ENCODE data around the gene SRP72. TPM values are rescaled to one million over a fixed set of nuclear protein-coding genes. Genes with fewer than 3 reads are reported as not detected.
A peak's percentile ranks its signal among the peaks of the same experiment; 100 is the strongest.

SRP72 gene
- total RNA-seq, 1 experiment from 2014 or later = 138 TPM

DNA sequence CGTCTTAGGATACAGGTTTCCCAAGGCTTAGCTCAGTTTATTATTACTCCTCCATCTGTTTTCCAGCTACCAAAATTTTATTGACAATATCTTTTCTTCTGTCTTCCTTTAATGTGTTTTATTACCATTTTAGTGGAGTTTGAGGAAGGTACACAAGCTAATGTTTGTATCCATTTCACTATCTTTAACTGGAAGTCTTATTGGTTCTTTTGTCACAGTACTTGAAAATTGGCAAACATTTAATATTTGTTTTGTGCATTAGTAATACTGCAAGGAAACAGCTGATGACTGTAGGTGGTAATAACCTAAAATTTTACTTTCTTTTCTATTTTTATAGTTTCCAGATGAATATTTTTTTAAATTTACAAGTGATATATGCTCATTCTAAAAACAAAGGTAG is 28.8 kb downstream of the SRP72 start:
- Mint-ChIP-seq H3K27ac (no peak overlapping the region), H3K27me3 (ENCODE audit: low read depth) (no peaks in the 10 kb centered on the region), H3K9me3 (no peaks in the 10 kb centered on the region), H3K4me3 (no peak overlapping the region), H3K4me1 (no peaks in the 10 kb centered on the region), H3K36me3 (peaks cover 66% of the 10 kb centered on the region)
- no peak for ATAC-seq
- ChIA-PET POLR2A (no interaction called here), CTCF (no interaction called here)
- TF ChIP-seq ESRRA (CRISPR knock-in tag; IDR thresholded peaks at IDR 0.05; ENCODE audit: borderline replicate concordance) = no peak
- no peak for TF ChIP-seq NFE2L1 (CRISPR knock-in tag; IDR thresholded peaks at IDR 0.05)
- TF ChIP-seq AR (CRISPR knock-in tag; IDR thresholded peaks at IDR 0.05) = no peak
- TF ChIP-seq SOX15 (CRISPR knock-in tag; IDR thresholded peaks at IDR 0.05) = no peak
- TF ChIP-seq ZNF281 (CRISPR knock-in tag; IDR thresholded peaks at IDR 0.05) = no peak
- no peak for DNase-seq (ENCODE audit: low spot score)

- Mint-ChIP-seq H3K9me3 (no peaks in the 10 kb centered on the region), H3K4me1 (peaks cover 7% of the 10 kb centered on the region), H3K4me3 (peak within 1 kb of the TSS; percentile 99), H3K27ac (no peak within 1 kb of the TSS; the same call in 1 of the 2 replicates), H3K27me3 (ENCODE audit: low read depth) (peaks cover 36% of the 10 kb centered on the region), H3K36me3 (peaks cover 16% of the 10 kb centered on the region)
- DNase-seq (ENCODE audit: low spot score) (peak; percentile 76), ATAC-seq (peak; percentile 86)
- ChIA-PET CTCF (interaction anchor here (0.8 to 1.0 kb wide), 3 partner anchors 25 to 331 kb away, joined by 3 to 4 read pairs (median 3); a partner anchor contains a TSS), POLR2A (no interaction called here)
- TF ChIP-seq JAZF1 (CRISPR knock-in tag; IDR thresholded peaks at IDR 0.05) = no peak
- no peak for TF ChIP-seq ZNF671 (CRISPR knock-in tag; IDR thresholded peaks at IDR 0.05)
- no peak for TF ChIP-seq RORB (CRISPR knock-in tag; IDR thresholded peaks at IDR 0.05)
- TF ChIP-seq AR (CRISPR knock-in tag; IDR thresholded peaks at IDR 0.05) = no peak
- no peak for TF ChIP-seq NR2C2 (CRISPR knock-in tag; IDR thresholded peaks at IDR 0.05)
- TF ChIP-seq, protein P1, sequence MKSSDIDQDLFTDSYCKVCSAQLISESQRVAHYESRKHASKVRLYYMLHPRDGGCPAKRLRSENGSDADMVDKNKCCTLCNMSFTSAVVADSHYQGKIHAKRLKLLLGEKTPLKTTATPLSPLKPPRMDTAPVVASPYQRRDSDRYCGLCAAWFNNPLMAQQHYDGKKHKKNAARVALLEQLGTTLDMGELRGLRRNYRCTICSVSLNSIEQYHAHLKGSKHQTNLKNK (CRISPR knock-in tag; IDR thresholded peaks at IDR 0.05) = no peak
- TF ChIP-seq ZNF416 (CRISPR knock-in tag; IDR thresholded peaks at IDR 0.05) = no peak
- no peak; the same call in 1 of the 2 replicates for TF ChIP-seq E2F5 (CRISPR knock-in tag; IDR thresholded peaks at IDR 0.05)
- no peak for TF ChIP-seq ELF4 (CRISPR knock-in tag; IDR thresholded peaks at IDR 0.05; ENCODE audit: low read depth)
- no peak for TF ChIP-seq OVOL2 (CRISPR knock-in tag; IDR thresholded peaks at IDR 0.05; ENCODE audit: borderline replicate concordance)
- TF ChIP-seq, protein P2, sequence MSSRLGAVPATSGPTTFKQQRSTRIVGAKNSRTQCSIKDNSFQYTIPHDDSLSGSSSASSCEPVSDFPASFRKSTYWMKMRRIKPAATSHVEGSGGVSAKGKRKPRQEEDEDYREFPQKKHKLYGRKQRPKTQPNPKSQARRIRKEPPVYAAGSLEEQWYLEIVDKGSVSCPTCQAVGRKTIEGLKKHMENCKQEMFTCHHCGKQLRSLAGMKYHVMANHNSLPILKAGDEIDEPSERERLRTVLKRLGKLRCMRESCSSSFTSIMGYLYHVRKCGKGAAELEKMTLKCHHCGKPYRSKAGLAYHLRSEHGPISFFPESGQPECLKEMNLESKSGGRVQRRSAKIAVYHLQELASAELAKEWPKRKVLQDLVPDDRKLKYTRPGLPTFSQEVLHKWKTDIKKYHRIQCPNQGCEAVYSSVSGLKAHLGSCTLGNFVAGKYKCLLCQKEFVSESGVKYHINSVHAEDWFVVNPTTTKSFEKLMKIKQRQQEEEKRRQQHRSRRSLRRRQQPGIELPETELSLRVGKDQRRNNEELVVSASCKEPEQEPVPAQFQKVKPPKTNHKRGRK (CRISPR knock-in tag; IDR thresholded peaks at IDR 0.05; ENCODE audit: borderline replicate concordance) = peak; percentile 99
- TF ChIP-seq ZNF423 (CRISPR knock-in tag; IDR thresholded peaks at IDR 0.05) = peak; percentile 75
- TF ChIP-seq, protein P3, sequence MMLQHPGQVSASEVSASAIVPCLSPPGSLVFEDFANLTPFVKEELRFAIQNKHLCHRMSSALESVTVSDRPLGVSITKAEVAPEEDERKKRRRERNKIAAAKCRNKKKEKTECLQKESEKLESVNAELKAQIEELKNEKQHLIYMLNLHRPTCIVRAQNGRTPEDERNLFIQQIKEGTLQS (CRISPR knock-in tag; conservative IDR thresholded peaks at IDR 0.05) = no peak
- TF ChIP-seq, protein P4, sequence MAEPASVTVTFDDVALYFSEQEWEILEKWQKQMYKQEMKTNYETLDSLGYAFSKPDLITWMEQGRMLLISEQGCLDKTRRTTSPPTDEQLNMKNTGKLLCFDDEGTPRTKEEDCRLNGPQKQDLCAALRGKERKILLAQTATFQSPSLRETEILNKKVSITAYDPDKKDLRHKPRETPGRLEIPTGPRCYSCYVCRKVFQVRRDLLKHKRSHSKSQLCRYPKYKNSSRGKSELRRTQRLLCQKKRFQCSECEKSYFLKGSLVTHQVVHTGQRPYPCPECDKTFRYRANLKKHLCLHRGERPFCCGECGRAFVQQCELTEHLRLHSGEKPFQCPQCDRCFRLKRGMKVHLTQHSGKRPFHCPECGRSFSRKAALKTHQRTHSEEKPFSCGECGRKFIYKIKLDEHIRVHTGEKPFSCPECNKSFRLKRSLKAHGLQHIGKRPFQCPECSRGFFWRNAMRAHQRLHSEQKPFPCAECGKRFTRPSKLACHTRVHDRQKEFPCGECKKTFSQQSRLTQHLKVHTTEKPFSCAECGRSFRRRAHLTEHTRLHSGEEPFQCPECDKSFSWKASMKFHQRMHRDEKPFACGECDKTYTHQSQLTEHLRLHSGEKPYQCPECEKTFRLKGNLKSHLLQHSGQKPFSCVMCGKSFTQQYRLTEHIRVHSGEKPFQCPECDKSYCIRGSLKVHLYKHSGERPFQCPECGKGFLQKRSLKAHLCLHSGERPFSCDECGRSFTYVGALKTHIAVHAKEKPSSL (CRISPR knock-in tag; conservative IDR thresholded peaks at IDR 0.05) = no peak
- no peak for TF ChIP-seq NR3C1 (CRISPR knock-in tag; conservative IDR thresholded peaks at IDR 0.05; ENCODE audit: low read depth)
These were observed 38.1 kb downstream of the SRP72 start, which contains the start of gene ARL9 for GRCh38 chr4:56505269-56506130. ARL9 (plus strand) TSS chr4:56505791; CDS start chr4:56505863, 72 bp downstream.

All from WTC11 (cell line).